ENCODE measurements around the gene IL33.

- no peak for TF ChIP-seq RAD21 (IDR thresholded peaks at IDR 0.05 in 1 of 2, conservative IDR thresholded peaks at IDR 0.05 in 1 of 2; ENCODE audit: low read depth in 2 of 2, low read length in 2 of 2)
- TF ChIP-seq TCF12 (IDR thresholded peaks at IDR 0.05; ENCODE audit: low read depth, low read length), result no peak
- no peak for TF ChIP-seq CTCF (IDR thresholded peaks at IDR 0.05; ENCODE audit: control extremely low read depth in 1 of 3, insufficient read depth in 1 of 3, low read depth in 1 of 3, low read length in 3 of 3)
- no peak for TF ChIP-seq TAF1 (IDR thresholded peaks at IDR 0.05; ENCODE audit: low read depth, low read length)
- TF ChIP-seq POLR2A (IDR thresholded peaks at IDR 0.05; ENCODE audit: control extremely low read depth in 1 of 2, low read depth in 2 of 2, low read length in 2 of 2), result no peak
- TF ChIP-seq JUN (IDR thresholded peaks at IDR 0.05; ENCODE audit: low read depth, low read length), result no peak
- TF ChIP-seq SP2 (IDR thresholded peaks at IDR 0.05; ENCODE audit: low read length), result no peak
- no peak for TF ChIP-seq E2F6 (IDR thresholded peaks at IDR 0.05)
- TF ChIP-seq EZH2 (IDR thresholded peaks at IDR 0.05; ENCODE audit: low read depth, low read length, severe bottlenecking), result no peak
- no peak for TF ChIP-seq RNF2 (IDR thresholded peaks at IDR 0.05; ENCODE audit: borderline replicate concordance, low read depth, low read length, missing control alignments, poor library complexity, severe bottlenecking)
Observed at GRCh38 chr9:6230037-6230780, 14.6 kb downstream of the IL33 start.
